Astrocyte of the cerebellum (primary cell): ENCODE data around the gene EVL.

Experiments used
- DNase-seq: peaks from one replicate; pipeline ENCODE4 v3.0.0-alpha.2; 2011; ENCODE audit warnings: low read depth
- H3K4me3 ChIP-seq: 2 replicates; pipeline ENCODE4 v1.5.1; 2011; ENCODE audit warnings: mild to moderate bottlenecking, low read depth, low read length, moderate library complexity
- in situ Hi-C: cut with HindIII; loops from 2 replicates; pipeline ENCODE4 v1.10.0; 2017; ENCODE audit warnings: low sequenced_read_pairs
- TF ChIP-seq, protein P1 (sequence below): IDR thresholded peaks from 2 replicates; pipeline ENCODE4 v1.5.1; 2012; ENCODE audit warnings: low read length, low read depth, moderate library complexity, mild to moderate bottlenecking; ENCODE audit errors: missing control alignments

EVL gene

DNA sequence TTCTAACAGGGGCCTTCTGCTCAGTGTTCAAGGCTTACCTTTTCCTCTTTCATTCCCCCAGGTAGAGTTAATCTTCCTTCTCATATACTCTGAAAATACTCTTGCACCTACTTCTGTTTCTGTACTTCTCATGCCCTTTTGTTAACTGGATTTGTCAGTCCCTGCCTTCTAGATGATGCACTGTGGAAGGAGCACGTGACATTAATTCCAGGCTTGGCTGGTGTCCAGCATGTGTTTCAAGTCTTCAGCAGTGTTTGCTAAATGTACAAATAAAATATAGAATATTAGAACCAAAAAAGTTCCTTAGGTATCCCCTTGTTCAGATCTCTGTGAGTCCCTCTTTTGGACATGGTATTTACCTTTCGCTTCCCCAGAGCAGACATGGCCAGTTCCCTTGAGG is 27.9 kb upstream of the EVL start:
- no peak for DNase-seq
- TF ChIP-seq, protein P1, sequence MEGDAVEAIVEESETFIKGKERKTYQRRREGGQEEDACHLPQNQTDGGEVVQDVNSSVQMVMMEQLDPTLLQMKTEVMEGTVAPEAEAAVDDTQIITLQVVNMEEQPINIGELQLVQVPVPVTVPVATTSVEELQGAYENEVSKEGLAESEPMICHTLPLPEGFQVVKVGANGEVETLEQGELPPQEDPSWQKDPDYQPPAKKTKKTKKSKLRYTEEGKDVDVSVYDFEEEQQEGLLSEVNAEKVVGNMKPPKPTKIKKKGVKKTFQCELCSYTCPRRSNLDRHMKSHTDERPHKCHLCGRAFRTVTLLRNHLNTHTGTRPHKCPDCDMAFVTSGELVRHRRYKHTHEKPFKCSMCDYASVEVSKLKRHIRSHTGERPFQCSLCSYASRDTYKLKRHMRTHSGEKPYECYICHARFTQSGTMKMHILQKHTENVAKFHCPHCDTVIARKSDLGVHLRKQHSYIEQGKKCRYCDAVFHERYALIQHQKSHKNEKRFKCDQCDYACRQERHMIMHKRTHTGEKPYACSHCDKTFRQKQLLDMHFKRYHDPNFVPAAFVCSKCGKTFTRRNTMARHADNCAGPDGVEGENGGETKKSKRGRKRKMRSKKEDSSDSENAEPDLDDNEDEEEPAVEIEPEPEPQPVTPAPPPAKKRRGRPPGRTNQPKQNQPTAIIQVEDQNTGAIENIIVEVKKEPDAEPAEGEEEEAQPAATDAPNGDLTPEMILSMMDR = no peak
- no peak overlapping the region for H3K4me3 ChIP-seq
- in situ Hi-C loops = no loop called here

DNA sequence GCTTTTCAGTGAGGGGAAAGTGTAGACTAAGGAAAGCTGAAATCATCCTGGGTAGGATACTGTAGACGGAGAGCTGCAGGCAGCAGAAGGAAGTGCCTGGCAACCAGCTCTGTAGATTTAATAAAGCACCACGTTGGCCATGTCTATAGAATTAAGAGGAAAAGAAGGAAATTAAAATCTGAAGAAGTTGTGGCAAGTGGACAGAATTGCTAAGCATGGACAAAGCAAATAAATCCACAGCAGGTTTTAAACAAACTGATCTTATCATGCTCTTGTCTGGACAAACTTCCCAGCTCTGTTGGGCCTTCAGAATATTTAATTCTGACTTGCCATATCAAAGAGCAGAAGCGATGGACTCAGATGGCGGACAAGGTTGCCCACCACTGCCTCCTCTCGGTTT is 27.2 kb upstream of the EVL start:
- H3K4me3 ChIP-seq = no peak overlapping the region
- in situ Hi-C loops = no loop called here
- DNase-seq = no peak
- TF ChIP-seq, protein P1 = no peak

DNA sequence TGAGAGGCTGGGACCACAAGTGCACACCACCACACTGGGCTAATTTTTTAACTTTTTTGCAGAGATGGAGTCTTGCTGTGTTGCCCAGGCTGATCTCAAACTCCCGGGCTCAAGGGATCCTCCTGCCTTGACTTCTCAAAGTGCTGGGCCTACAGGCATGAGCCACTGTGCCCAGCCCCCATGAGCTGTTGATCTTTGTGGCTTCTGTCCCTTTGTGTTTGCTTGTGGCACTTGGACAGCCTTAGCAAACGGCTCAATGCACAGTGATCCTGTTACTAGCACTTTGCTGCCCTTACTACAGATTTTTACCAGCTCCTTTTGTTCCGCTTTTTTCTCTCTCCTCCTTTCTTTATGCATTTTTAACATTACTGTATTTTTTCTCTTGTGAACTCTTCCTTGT is 25.3 kb upstream of the EVL start:
- in situ Hi-C loops = no loop called here
- H3K4me3 ChIP-seq = no peak overlapping the region
- TF ChIP-seq, protein P1 = no peak
- DNase-seq = no peak

DNA sequence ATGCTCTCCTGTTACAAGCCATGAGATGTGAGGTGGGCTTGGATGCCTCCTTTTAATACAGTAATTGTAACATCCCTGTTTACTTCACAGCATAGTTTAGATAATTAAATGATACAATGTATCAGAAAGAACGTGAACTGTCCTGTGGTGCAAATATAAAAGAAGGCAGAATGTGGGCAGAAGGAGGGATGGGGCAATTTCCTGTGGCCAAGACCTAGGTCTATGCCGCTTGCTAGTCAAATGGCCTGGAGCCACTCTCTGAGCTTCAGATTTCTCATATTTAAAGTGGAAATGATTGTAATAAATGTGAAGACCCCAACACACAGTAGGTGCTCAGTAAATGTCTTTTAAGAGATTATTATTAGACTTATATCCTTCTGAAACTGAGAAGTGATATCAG is 24.0 kb upstream of the EVL start:
- H3K4me3 ChIP-seq = no peak overlapping the region
- DNase-seq = no peak
- in situ Hi-C loops = no loop called here
- TF ChIP-seq, protein P1 = no peak

DNA sequence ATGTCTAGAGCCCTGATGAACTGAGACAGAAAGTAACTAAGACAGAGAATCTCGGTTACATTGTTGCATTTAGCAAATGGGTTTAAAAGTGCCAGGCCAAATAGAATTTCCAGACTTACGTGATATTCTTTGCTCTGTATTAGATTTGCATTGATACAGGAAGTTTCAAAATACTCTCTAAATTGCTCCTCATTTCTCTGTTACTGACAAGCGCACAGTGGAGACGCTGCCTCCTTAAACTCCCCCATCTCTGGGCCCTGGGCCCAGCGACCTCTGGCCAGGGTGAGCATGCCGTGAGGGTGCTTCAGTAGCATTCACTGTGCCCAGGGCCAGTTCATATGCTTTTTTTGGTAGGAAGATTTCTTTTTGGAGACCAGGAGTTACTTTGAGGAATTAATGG is 22.9 kb upstream of the EVL start:
- TF ChIP-seq, protein P1 = no peak
- no peak overlapping the region for H3K4me3 ChIP-seq
- in situ Hi-C loops = no loop called here
- DNase-seq = no peak

DNA sequence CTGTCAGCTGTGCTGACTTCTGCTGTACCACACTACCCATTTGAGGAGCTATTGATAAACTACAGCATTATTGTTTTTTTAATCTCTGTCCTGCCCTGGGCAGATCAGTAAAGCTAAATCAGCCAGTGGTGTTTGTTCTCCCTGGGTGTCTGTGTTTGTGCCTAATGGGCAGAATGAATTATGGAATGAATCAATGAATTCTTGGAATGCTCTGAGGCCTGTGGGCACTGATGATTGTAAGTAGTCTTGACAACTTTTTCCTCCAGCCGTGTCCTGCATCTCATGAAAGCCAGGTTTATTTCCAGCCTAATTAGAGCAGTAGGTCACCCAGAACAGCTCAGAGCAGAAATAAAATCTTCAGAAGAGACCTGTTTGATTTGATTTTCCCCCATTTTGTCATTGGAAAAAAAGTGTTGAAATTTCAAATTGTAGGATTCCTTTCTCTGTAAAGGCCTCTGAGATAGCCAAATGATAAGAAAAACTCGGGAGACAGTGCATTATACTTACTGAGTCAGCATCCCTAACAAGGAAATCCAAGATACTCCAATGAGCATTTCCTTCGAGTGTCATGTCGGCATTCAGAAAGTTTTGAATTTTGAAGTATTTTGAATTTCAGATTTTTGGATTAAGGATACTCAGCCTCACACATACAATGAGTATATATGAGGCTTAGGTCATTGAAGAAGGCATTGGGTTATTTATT is 19.4 kb upstream of the EVL start:
- in situ Hi-C loops = no loop called here
- DNase-seq = no peak
- TF ChIP-seq, protein P1 = no peak
- no peak overlapping the region for H3K4me3 ChIP-seq

DNA sequence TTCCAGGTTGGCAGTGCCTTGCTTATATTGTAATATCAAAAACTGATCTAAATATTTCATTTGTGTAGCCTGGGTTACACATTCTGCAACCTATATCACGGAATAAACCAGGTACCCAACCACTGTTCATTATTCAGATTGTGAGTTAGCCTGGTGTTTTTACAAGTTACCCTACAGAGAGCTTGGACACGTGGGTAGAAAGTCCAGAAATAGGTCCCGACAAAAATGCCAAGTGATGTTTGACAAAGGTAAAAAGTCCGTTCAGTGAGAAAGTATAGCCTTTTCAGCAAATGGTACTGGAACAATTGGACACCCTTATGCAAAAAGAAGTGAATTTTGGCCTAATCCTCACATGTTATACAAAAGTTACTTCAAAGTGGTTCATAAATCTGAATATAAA is 17.6 kb upstream of the EVL start:
- no peak overlapping the region for H3K4me3 ChIP-seq
- TF ChIP-seq, protein P1 = no peak
- in situ Hi-C loops = no loop called here
- no peak for DNase-seq
